Osteoblast (primary cell): ENCODE results near the gene GOSR2. TPM values are rescaled to one million over a fixed set of nuclear protein-coding genes. Genes with fewer than 3 reads are reported as not detected.

Source experiments
- DNase-seq: peaks from one replicate; pipeline ENCODE4 v3.0.0; 2011; ENCODE audit warnings: low spot score, mixed read lengths; ENCODE audit not compliant: insufficient read length; ENCODE audit errors: missing footprints
- H2AFZ ChIP-seq: 2 replicates; pipeline ENCODE4 v1.6.0; 2011; ENCODE audit warnings: mild to moderate bottlenecking, low read length
- H3K27ac ChIP-seq: 2 replicates; pipeline ENCODE4 v1.5.1; 2011; ENCODE audit warnings: mild to moderate bottlenecking, low read depth, low read length, moderate library complexity
- H3K27me3 ChIP-seq: 2 replicates; pipeline ENCODE4 v1.6.0; 2012; ENCODE audit warnings: mild to moderate bottlenecking, control low read depth, inconsistent platforms, low read length, moderate library complexity; ENCODE audit not compliant: insufficient read depth
- H3K36me3 ChIP-seq: 2 replicates; pipeline ENCODE4 v1.5.1; 2011; ENCODE audit warnings: mild to moderate bottlenecking, low read length, control low read depth, moderate library complexity; ENCODE audit not compliant: insufficient read depth
- H3K4me1 ChIP-seq: 2 replicates; pipeline ENCODE4 v1.5.1; 2011; ENCODE audit warnings: mild to moderate bottlenecking, low read length, control low read depth, moderate library complexity; ENCODE audit not compliant: insufficient read depth
- H3K4me2 ChIP-seq: 2 replicates; pipeline ENCODE4 v1.6.0; 2011; ENCODE audit warnings: mild to moderate bottlenecking, low read length; ENCODE audit not compliant: insufficient read depth
- H3K4me3 ChIP-seq: fragments of 200-600 bp; sonication (generic); 3 replicates; pipeline ENCODE4 v1.5.1; 2012; ENCODE audit warnings: mild to moderate bottlenecking, low read length, inconsistent platforms; ENCODE audit not compliant: insufficient read depth
- H3K79me2 ChIP-seq: 2 replicates; pipeline ENCODE4 v1.6.0; 2012; ENCODE audit warnings: mild to moderate bottlenecking, low read length, control low read depth, inconsistent platforms; ENCODE audit not compliant: insufficient read depth
- H3K9me3 ChIP-seq: 2 replicates; pipeline ENCODE4 v1.5.1; 2011; ENCODE audit warnings: low read depth, low read length, control low read depth
- H4K20me1 ChIP-seq: 2 replicates; pipeline ENCODE4 v1.6.0; 2012; ENCODE audit warnings: mild to moderate bottlenecking, low read length, control low read depth; ENCODE audit not compliant: insufficient read depth
- CTCF ChIP-seq: IDR thresholded peaks from 2 replicates; pipeline ENCODE4 v1.5.1; 2011; ENCODE audit warnings: mild to moderate bottlenecking, low read depth, low read length, moderate library complexity; ENCODE audit errors: extremely low read depth
- total RNA-seq: library from RNA; depleted of rRNA; stranded (reverse); fragments of >200 nt; gene quantifications from 2 replicates; pipeline ENCODE4 v1.2.3, GENCODE V29; 2012

Gene GOSR2
- total RNA-seq, 1 donor, result 44.9 TPM

DNA sequence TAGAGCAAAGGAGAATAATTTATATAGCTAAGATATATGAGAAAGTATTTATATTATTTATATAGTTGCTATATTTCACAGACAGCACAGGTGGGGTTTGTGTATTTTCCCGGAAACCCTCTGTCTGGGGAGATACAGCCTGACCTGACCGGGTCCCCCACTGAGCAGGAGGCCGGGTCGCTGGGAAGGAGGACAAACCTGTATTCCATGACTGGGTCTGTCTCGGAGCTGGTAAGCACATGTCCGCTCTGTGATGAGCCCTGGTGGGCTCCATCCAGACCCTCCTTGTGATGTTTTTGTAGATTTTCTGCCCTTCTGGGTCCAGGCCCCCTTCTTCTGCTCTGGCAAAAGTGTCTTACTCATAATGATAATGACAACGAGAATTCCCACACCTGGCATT, 43.9 kb upstream of the GOSR2 start:
- Histone ChIP-seq H3K27me3 (peaks cover 12% of the 10 kb centered on the region), H3K9me3 (no peaks in the 10 kb centered on the region), H4K20me1 (no peaks in the 10 kb centered on the region), H3K36me3 (no peaks in the 10 kb centered on the region), H3K4me2 (no peak overlapping the region), H2AFZ (no peak overlapping the region), H3K27ac (no peak overlapping the region), H3K4me1 (no peaks in the 10 kb centered on the region), H3K4me3 (no peak overlapping the region), H3K79me2 (no peaks in the 10 kb centered on the region)
- TF ChIP-seq CTCF, result no peak
- DNase-seq, result peak; percentile 10

DNA sequence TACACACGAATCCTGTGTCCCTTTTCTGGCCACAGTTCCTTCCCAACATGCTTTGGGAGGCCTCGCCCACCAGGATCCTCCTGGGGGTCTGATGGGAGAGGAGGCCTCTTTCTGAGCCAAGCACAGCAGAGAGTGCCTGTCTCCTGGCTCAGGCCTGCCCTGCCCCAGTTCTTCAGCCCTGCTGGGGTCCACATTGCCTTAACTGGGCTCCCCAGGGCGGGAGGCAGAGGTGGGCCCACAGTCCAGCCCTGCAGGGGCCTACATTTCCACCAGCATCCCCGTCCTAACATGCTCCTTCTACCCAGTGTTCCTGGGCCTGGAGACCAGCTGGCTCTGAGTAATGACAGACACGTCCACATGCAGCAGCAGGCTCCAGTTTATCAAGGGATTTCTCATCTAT, 41.9 kb upstream of the GOSR2 start:
- Histone ChIP-seq H3K4me1 (no peaks in the 10 kb centered on the region), H2AFZ (no peak overlapping the region), H3K27me3 (peaks cover 21% of the 10 kb centered on the region), H3K36me3 (no peaks in the 10 kb centered on the region), H3K9me3 (no peaks in the 10 kb centered on the region), H3K79me2 (no peaks in the 10 kb centered on the region), H4K20me1 (no peaks in the 10 kb centered on the region), H3K4me2 (no peak overlapping the region), H3K4me3 (no peak overlapping the region), H3K27ac (no peak overlapping the region)
- TF ChIP-seq CTCF, result no peak
- peak; percentile 66 for DNase-seq

DNA sequence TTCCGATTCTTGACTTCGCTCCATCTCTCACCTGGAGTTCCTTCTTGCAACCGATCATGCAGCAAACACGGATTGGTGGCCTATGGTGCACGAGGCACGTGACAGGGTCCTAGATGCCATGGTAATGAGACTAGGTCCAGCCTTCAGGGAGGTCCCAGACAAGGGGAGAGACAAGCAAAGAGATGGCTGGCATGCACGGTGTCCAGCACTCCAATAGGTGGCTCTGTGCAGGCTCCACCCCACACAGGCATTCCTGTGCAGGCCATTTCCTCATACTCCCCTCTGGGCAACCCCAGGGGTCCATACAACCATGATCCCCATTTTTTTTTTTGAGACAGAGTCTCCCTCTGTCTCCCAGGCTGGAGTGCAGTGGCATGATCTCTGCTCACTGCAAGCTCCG, 40.3 kb upstream of the GOSR2 start:
- Histone ChIP-seq H2AFZ (no peak overlapping the region), H3K27me3 (peaks cover 27% of the 10 kb centered on the region), H3K79me2 (no peaks in the 10 kb centered on the region), H3K9me3 (no peaks in the 10 kb centered on the region), H4K20me1 (no peaks in the 10 kb centered on the region), H3K27ac (no peak overlapping the region), H3K4me3 (no peak overlapping the region), H3K4me1 (no peaks in the 10 kb centered on the region), H3K4me2 (no peak overlapping the region), H3K36me3 (no peaks in the 10 kb centered on the region)
- DNase-seq, result no peak
- TF ChIP-seq CTCF, result no peak

DNA sequence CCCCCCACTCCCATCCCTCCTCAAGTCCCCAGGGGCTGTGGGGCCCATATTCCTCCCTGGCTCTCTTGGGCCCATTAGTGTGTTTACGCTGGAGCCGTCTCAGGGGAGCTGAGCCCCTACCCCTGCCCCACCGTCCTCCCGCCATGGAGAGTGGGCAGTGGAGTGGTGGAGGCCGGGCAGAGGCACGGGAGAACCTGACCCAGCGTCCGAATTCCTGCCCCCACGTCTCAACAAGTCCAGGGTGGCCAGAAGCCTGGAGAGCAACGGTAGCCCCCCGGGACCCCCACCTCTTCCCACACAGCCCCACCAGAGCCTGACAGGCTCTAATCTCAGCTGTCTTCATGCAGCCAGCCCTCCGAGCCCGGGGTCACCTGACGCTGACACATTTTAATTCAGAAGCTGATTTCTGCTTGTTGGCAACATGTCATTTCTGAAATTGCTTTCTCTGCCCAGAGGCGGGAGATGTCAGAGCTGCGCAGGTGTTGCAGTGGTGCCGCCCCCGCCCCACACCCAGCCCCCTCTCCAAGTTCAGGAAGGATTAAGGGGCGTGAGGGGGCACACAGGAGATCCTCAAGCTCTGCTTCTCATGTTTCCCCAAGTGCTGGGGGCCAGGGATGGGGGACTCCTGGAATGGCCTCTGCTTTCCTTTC, 39.0 kb upstream of the GOSR2 start:
- Histone ChIP-seq H3K27me3 (peaks cover 36% of the 10 kb centered on the region), H3K27ac (no peak overlapping the region), H3K4me3 (no peak overlapping the region), H2AFZ (no peak overlapping the region), H3K4me1 (no peaks in the 10 kb centered on the region), H3K79me2 (no peaks in the 10 kb centered on the region), H3K4me2 (no peak overlapping the region), H3K9me3 (no peaks in the 10 kb centered on the region), H3K36me3 (no peaks in the 10 kb centered on the region), H4K20me1 (no peaks in the 10 kb centered on the region)
- no peak for DNase-seq
- TF ChIP-seq CTCF, result no peak
